NCI-H1694 (cell line): ENCODE measurements around the gene GRK6.

Experiments used
- DNase-seq: peaks from one replicate; lab custom pipeline; 2025; lab: John Stamatoyannopoulos, UW

Gene GRK6

DNA sequence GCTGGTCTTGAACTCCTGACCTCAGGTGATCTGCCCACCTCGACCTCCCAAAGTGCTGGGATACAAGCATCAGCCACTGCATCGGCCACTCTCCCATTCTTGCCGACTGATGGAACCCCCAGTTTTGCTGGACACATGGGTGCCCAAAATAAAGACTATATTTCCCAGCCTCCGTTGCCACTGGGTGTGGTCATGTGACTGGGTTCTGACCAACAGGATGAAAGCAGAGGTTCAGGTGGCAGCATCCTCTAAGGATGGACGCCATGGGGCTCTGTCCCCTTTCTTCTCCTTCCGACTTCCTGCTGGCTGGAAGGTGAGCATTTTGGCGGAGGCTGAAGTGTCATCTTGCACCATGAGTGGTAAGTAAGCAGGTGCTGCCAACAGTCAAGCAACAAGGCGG, 60.7 kb downstream of the GRK6 start:
- DNase-seq = no peak

- DNase-seq = no peak
Measured at GRCh38 chr5:177487975-177488374, 61.5 kb downstream of the GRK6 start.

DNA sequence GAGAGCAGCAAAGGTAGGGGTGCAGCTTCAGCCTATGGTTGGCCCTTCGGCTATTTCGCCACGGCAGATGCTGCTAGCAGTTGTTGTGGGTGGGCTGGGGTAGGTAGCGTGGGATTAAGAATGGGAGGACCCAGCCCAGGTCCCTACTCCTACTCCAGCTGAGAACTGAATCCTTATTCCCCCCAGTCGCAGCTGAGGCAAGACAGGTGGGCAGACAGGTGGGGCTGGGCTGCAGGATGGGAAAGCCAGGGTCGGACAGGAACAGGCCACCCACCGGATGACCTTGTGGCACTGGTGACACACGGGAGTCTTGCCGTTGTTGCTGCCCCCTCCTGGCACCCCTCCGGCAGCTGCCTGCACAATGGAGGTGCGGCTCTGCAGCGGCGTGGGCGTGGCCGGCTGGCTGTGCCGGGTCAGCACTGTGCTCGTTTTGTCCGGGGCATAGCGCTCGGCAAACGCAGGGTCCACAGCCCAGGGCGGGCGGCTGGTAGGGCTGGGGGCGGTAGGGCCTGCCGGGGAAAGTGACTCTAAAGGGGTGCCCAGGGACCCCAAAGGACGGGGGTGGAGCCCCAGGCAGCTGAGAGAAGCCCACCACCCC, 62.7 kb downstream of the GRK6 start:
- DNase-seq = no peak

- no peak for DNase-seq
Measured at GRCh38 chr5:177490311-177490991, 64.0 kb downstream of the GRK6 start.

DNA sequence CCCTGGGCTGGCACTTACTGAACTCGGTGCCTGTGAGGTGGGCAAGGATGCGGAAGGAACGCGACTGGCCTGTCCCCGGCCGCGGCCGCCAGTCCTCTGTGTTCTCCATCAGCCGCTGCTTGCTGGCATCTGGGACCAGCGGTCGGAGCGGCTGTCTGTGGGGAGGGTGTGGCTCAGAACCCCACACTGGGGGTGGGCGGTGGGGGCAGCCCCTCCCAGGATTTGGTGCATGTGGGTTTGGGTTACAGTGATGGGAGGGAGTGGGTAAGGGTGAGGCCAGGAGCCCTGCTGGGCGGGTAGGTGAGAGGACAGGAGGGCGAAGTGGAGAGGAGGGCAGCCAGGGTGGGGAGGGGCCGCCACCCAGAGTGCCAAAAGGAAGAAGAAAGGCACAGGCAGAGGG, 64.5 kb downstream of the GRK6 start:
- DNase-seq = no peak

GRCh38 chr5:177491429-177491945, 65.0 kb downstream of the GRK6 start:
- DNase-seq = peak; percentile 68

DNA sequence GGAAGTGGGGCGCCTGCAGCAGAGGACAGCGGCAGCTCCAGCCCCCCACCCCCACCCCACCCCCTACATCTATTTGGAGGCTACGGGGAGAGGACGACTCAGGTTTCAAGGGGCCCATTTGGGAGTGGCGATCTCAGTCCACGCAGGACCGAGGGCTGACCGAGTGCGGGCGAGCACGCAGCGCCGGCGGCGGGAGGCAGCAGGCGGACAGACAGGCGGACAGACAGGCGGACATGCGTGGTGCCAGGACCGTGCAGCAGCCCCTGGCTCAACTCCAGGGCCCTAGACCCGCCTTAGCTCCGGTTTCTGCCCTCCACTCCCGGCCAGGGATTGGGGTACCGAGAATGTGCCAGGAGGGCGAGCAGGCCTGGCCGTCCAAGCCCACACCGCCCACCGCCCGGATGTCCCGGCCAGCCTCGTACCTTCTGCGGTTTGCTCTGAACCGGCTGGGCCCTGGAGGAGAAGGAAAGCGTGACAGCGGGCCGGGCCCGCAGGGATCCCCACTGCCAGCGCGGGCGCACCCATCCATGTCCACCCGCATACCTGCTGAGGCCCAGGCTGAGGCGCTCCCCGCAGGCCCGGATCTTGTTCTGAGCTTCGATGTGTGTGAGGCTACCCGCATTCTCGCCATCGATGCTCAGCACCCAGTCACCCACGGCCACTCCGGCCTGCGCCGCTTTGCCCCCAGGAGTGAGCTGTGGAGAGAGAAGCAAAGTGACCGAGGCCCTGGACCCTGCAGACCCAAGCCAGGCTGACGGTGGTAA, 65.7 kb downstream of the GRK6 start:
- no peak for DNase-seq
